Testis (tissue), 2 donors: Measurements from ENCODE around the gene PRIMPOL.

Experiments used
- CTCF ChIP-seq, 3 experiments: fragments of 450-650 bp in 2 of 3; fragments of 200-600 bp in 1 of 3; sonication (generic) in 1 of 3; IDR thresholded peaks; one replicate each; pipeline ENCODE4 v1.5.1; 2016 to 2019; ENCODE audit warnings: antibody characterized with exemption in 3 of 3, mild to moderate bottlenecking in 2 of 3, moderate library complexity in 1 of 3
- POLR2A ChIP-seq: fragments of 450-650 bp; IDR thresholded peaks from one replicate; pipeline ENCODE4 v1.6.1; 2017; ENCODE audit warnings: antibody characterized with exemption, mild to moderate bottlenecking, moderate library complexity

GRCh38 chr4:184693056-184693455 lies 43.5 kb downstream of the PRIMPOL start:
- TF ChIP-seq CTCF (IDR thresholded peaks at IDR 0.05) (no peak), POLR2A (no peak)
